ENCODE data around the gene TNFSF13B.

DNA sequence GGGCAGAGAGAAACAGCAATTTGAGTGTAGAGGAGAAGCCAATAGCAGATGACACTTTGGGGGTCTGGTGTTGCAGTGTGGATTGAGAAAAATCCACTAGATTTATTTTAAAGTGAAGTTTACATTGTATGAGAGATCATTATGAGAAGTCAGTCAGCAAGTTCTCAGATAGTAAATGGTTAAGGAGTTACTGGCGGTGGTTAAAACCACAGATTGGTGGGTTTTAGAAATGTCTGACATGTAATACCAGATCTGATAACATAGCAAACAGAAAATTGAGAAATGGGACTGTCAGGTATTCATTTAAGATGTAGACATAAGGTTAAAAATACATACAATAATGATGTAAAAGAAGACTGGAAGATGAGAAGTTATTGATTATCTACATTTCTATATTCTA, 44.1 kb upstream of the TNFSF13B start:
- TF ChIP-seq, protein P1, sequence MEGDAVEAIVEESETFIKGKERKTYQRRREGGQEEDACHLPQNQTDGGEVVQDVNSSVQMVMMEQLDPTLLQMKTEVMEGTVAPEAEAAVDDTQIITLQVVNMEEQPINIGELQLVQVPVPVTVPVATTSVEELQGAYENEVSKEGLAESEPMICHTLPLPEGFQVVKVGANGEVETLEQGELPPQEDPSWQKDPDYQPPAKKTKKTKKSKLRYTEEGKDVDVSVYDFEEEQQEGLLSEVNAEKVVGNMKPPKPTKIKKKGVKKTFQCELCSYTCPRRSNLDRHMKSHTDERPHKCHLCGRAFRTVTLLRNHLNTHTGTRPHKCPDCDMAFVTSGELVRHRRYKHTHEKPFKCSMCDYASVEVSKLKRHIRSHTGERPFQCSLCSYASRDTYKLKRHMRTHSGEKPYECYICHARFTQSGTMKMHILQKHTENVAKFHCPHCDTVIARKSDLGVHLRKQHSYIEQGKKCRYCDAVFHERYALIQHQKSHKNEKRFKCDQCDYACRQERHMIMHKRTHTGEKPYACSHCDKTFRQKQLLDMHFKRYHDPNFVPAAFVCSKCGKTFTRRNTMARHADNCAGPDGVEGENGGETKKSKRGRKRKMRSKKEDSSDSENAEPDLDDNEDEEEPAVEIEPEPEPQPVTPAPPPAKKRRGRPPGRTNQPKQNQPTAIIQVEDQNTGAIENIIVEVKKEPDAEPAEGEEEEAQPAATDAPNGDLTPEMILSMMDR (conservative IDR thresholded peaks at IDR 0.05; ENCODE audit: low read depth, low read length): no peak
- no peak for TF ChIP-seq EZH2 (IDR thresholded peaks at IDR 0.05; ENCODE audit: borderline replicate concordance, low read depth, low read length, poor library complexity, severe bottlenecking)
